Measurements from ENCODE around the gene CABP5. TPM values are rescaled to one million over a fixed set of nuclear protein-coding genes. Genes with fewer than 3 reads are reported as not detected.

CABP5 gene
- total and polyA plus RNA-seq, 12 donors: not detected

- ATAC-seq (no peak), DNase-seq (no peak)
- WGBS, 2 donors: 87 to 90% methylated on average over 11 of the region's 11 CpGs
- Histone ChIP-seq H3K36me3 (no peaks in the 10 kb centered on the region), H3K4me3 (no peak overlapping the region), H3K27me3 (peaks cover 0 to 26% (median 8%) of the 10 kb centered on the region in 7 donors), H3K9me3 (peaks cover 0 to 20% (median 0%) of the 10 kb centered on the region in 11 donors), H3K4me1 (no peaks in the 10 kb centered on the region), H3K27ac (no peak overlapping the region)
- no peak for TF ChIP-seq CTCF (IDR thresholded peaks at IDR 0.05)
- intact Hi-C loops (cut with DNase I): no loop called here
Observed at GRCh38 chr19:48010932-48011758, 32.7 kb downstream of the CABP5 start.

- intact Hi-C loops (cut with DNase I): no loop called here
- WGBS, 2 donors: 79 to 80% methylated on average over 6 of the region's 6 CpGs
- no peak for TF ChIP-seq CTCF (IDR thresholded peaks at IDR 0.05)
- peaks cover 0 to 20% (median 0%) of the 10 kb centered on the region in 11 donors for H3K9me3 ChIP-seq
- H3K27ac ChIP-seq: no peak overlapping the region
- no peak for ATAC-seq
- H3K36me3 ChIP-seq: no peaks in the 10 kb centered on the region
- H3K27me3 ChIP-seq: peaks cover 0 to 17% (median 8%) of the 10 kb centered on the region in 7 donors
- H3K4me3 ChIP-seq: no peak overlapping the region
- no peaks in the 10 kb centered on the region for H3K4me1 ChIP-seq
- no peak for DNase-seq
Observed at GRCh38 chr19:48006762-48007161, 37.1 kb downstream of the CABP5 start.

GRCh38 chr19:48004236-48004635, 39.6 kb downstream of the CABP5 start:
- peaks cover 0 to 17% (median 0%) of the 10 kb centered on the region in 11 donors for H3K9me3 ChIP-seq
- intact Hi-C loops (cut with DNase I): no loop called here
- TF ChIP-seq CTCF (IDR thresholded peaks at IDR 0.05): no peak
- no peak overlapping the region for H3K27ac ChIP-seq
- no peaks in the 10 kb centered on the region for H3K36me3 ChIP-seq
- no peaks in the 10 kb centered on the region for H3K4me1 ChIP-seq
- H3K27me3 ChIP-seq: peaks cover 0 to 17% (median 8%) of the 10 kb centered on the region in 7 donors
- ATAC-seq: no peak
- no peak overlapping the region for H3K4me3 ChIP-seq
- DNase-seq: no peak
- 71 to 75% methylated on average over 6 of the region's 6 CpGs for WGBS, 2 donors

- Histone ChIP-seq H3K27me3 (peaks cover 0 to 15% (median 8%) of the 10 kb centered on the region in 7 donors), H3K36me3 (no peaks in the 10 kb centered on the region), H3K27ac (no peak overlapping the region), H3K9me3 (peaks cover 0 to 11% (median 0%) of the 10 kb centered on the region in 11 donors), H3K4me3 (no peak overlapping the region), H3K4me1 (no peaks in the 10 kb centered on the region)
- 82% methylated on average over 6 of the region's 6 CpGs for whole genome bisulfite sequencing, 2 donors
- no peak for TF ChIP-seq CTCF (IDR thresholded peaks at IDR 0.05)
- ATAC-seq: no peak
- intact Hi-C loops (cut with DNase I): no loop called here
- no peak for DNase-seq
Observed at GRCh38 chr19:48000846-48001245, 43.0 kb downstream of the CABP5 start.
